SK-N-SH treated with all-trans-retinoic acid at 6 μM for 48 hours (cell line): ENCODE results near the gene GALNT12.

Experiments
- RARB ChIP-seq: fragments of 250-450 bp; sonication (Bioruptor Pico); IDR thresholded peaks from 2 replicates; pipeline ENCODE4 v1.8.0; 2021; ENCODE audit warnings: mild to moderate bottlenecking, moderate library complexity
- TOX ChIP-seq: fragments of 250-450 bp; sonication (Bioruptor Pico); IDR thresholded peaks from 2 replicates; pipeline ENCODE4 v1.8.0; 2021; ENCODE audit warnings: mild to moderate bottlenecking, moderate library complexity, borderline replicate concordance

- TF ChIP-seq TOX (no peak), RARB (CRISPR knock-in tag) (no peak)
Measured at GRCh38 chr9:98823666-98824334, 16.3 kb downstream of the GALNT12 start.
